OCI-LY7 (cell line): Measurements from ENCODE around the gene TMEM151B. TPM values are rescaled to one million over a fixed set of nuclear protein-coding genes. Genes with fewer than 3 reads are reported as not detected.
"Not testable (repeated sequence)": the region's sequence is repeated elsewhere in the genome, so short reads cannot be mapped to it uniquely, and the experiment has no call there.

Experiments
- BruUV-seq: library from RNA; stranded (reverse); fragments of 400-500 nt; replicated peaks from 2 replicates; lab custom pipeline; 2021; lab: Mats Ljungman, UMichigan
- CTCF ChIA-PET: fragments of 300-600 bp; sonication (Branson Sonifier 250); formaldehyde crosslinking; loops from one replicate; lab custom pipeline; 2022; ENCODE audit warnings: antibody characterized with exemption; ENCODE audit not compliant: unreplicated experiment; lab: Charles Lee
- POLR2A ChIA-PET: fragments of 300-600 bp; sonication (Branson Sonifier 250); formaldehyde crosslinking; loops from one replicate; lab custom pipeline; 2022; ENCODE audit warnings: antibody characterized with exemption; lab: Charles Lee
- DNase-seq: peaks from one replicate; pipeline ENCODE4 v3.0.0-alpha.2; 2015; ENCODE audit warnings: low spot score
- H2AFZ ChIP-seq: fragments of 200-600 bp; sonication (generic), shearing (Covaris generic); 2 replicates; pipeline ENCODE4 v1.6.1; 2014; ENCODE audit warnings: mild to moderate bottlenecking, antibody characterized with exemption, low read length, moderate library complexity
- H3K27ac ChIP-seq: fragments of 200-600 bp; sonication (generic); 2 replicates; pipeline ENCODE4 v1.5.1; 2014; ENCODE audit warnings: mixed run types, low read depth, mild to moderate bottlenecking, moderate library complexity, low read length, inconsistent platforms; ENCODE audit not compliant: poor library complexity, severe bottlenecking
- H3K36me3 ChIP-seq: fragments of 200-600 bp; sonication (generic); 2 replicates; pipeline ENCODE4 v1.6.1; 2014; ENCODE audit warnings: mild to moderate bottlenecking, antibody characterized with exemption, low read length, moderate library complexity, mixed read lengths; ENCODE audit not compliant: insufficient read depth
- H3K4me1 ChIP-seq: fragments of 200-600 bp; sonication (generic); 2 replicates; pipeline ENCODE4 v1.5.1; 2014; ENCODE audit warnings: mild to moderate bottlenecking, low read length; ENCODE audit not compliant: insufficient read depth, poor library complexity, severe bottlenecking
- H3K4me2 ChIP-seq: fragments of 200-600 bp; sonication (generic); 2 replicates; pipeline ENCODE4 v1.6.1; 2014; ENCODE audit warnings: mild to moderate bottlenecking, low read length
- H3K4me3 ChIP-seq: fragments of 200-600 bp; sonication (generic); 2 replicates; pipeline ENCODE4 v1.5.1; 2014; ENCODE audit warnings: mild to moderate bottlenecking, low read depth, low read length; ENCODE audit not compliant: poor library complexity, severe bottlenecking
- H3K79me2 ChIP-seq: fragments of 200-600 bp; sonication (generic); 2 replicates; pipeline ENCODE4 v1.6.1; 2016; ENCODE audit warnings: low read depth, mild to moderate bottlenecking, low read length, moderate library complexity, mixed read lengths; ENCODE audit not compliant: insufficient read depth
- H3K9me2 ChIP-seq: fragments of 200-600 bp; sonication (generic); 2 replicates; pipeline ENCODE4 v1.6.1; 2016; ENCODE audit warnings: mild to moderate bottlenecking, low read length, mixed read lengths; ENCODE audit not compliant: insufficient read depth
- H3K9me3 ChIP-seq: fragments of 200-600 bp; sonication (generic); 2 replicates; pipeline ENCODE4 v1.6.1; 2014; ENCODE audit warnings: mild to moderate bottlenecking, mixed run types, low read length, mixed read lengths
- H4K20me1 ChIP-seq: fragments of 200-600 bp; sonication (generic); 2 replicates; pipeline ENCODE4 v1.6.1; 2014; ENCODE audit warnings: mild to moderate bottlenecking, antibody characterized with exemption, low read length, moderate library complexity, mixed read lengths; ENCODE audit not compliant: insufficient read depth
- CTCF ChIP-seq: fragments of 200-600 bp; sonication (generic); conservative IDR thresholded peaks from 2 replicates; pipeline ENCODE4 v1.5.1; 2014; ENCODE audit warnings: mild to moderate bottlenecking, antibody characterized with exemption, low read length, moderate library complexity, mixed read lengths
- EZH2phosphoT487 ChIP-seq: fragments of 200-600 bp; sonication (generic); IDR thresholded peaks from 2 replicates; pipeline ENCODE4 v1.6.1; 2018; ENCODE audit warnings: low read depth, borderline replicate concordance, mild to moderate bottlenecking, mixed run types, antibody characterized with exemption, low read length, moderate library complexity, mixed read lengths
- intact Hi-C: fragments of 100-400 bp; cut with micrococcal nuclease; formaldehyde crosslinking; loops from one replicate; pipeline ENCODE4 v1.10.0; 2022; ENCODE audit not compliant: unreplicated experiment
- total RNA-seq, 2 experiments: library from RNA; depleted of rRNA in 1 of 2; stranded (reverse); fragments of >200 nt in 1 of 2; shearing (Covaris generic) in 1 of 2; gene quantifications; 2 replicates each; pipeline ENCODE4 v1.2.3, GENCODE V29; 2014 to 2022

Gene TMEM151B
- total RNA-seq, 2 experiments from 2014 or later, result 0.15 TPM; not detected in 1

GRCh38 chr6:44341095-44341890, 71.0 kb downstream of the TMEM151B start:
- Histone ChIP-seq H2AFZ (no peak overlapping the region), H3K79me2 (no peaks in the 10 kb centered on the region), H4K20me1 (no peaks in the 10 kb centered on the region), H3K4me3 (no peak overlapping the region), H3K9me3 (no peaks in the 10 kb centered on the region), H3K4me2 (no peak overlapping the region), H3K4me1 (no peaks in the 10 kb centered on the region), H3K36me3 (no peaks in the 10 kb centered on the region), H3K27ac (no peak overlapping the region), H3K9me2 (no peaks in the 10 kb centered on the region)
- ChIA-PET CTCF (no interaction called here), POLR2A (interaction anchor here (1.1 kb wide), 1 partner anchor 11 kb away, joined by 3 read pairs; no protein-coding TSS in a partner anchor)
- TF ChIP-seq CTCF (no peak), EZH2phosphoT487 (no peak)
- intact Hi-C loops, result no loop called here
- DNase-seq, result no peak
- no TSS peak for BruUV-seq

- Histone ChIP-seq H3K36me3 (no peaks in the 10 kb centered on the region), H3K4me3 (no peak overlapping the region), H3K9me3 (no peaks in the 10 kb centered on the region), H3K4me1 (no peaks in the 10 kb centered on the region), H3K9me2 (no peaks in the 10 kb centered on the region), H2AFZ (no peak overlapping the region), H3K79me2 (no peaks in the 10 kb centered on the region), H4K20me1 (no peaks in the 10 kb centered on the region), H3K27ac (no peak overlapping the region), H3K4me2 (no peak overlapping the region)
- TF ChIP-seq EZH2phosphoT487, result no peak
- TF ChIP-seq CTCF, result no peak
- no TSS peak for BruUV-seq
- CTCF ChIA-PET, result no interaction called here
- POLR2A ChIA-PET, result interaction anchor here (1.1 kb wide), 1 partner anchor 10 kb away, joined by 3 read pairs; no protein-coding TSS in a partner anchor
- intact Hi-C loops, result no loop called here
- DNase-seq, result no peak
Observed at GRCh38 chr6:44342052-44342451, 71.8 kb downstream of the TMEM151B start.

- no peaks in the 10 kb centered on the region for H3K9me2 ChIP-seq
- no TSS peak for BruUV-seq
- no peak within 1 kb of the TSS for H2AFZ ChIP-seq
- H3K79me2 ChIP-seq, result no peaks in the 10 kb centered on the region
- no peaks in the 10 kb centered on the region for H4K20me1 ChIP-seq
- H3K27ac ChIP-seq, result no peak within 1 kb of the TSS
- DNase-seq, result no peak
- H3K4me1 ChIP-seq, result no peaks in the 10 kb centered on the region
- CTCF ChIA-PET, result no interaction called here
- no peak within 1 kb of the TSS for H3K4me3 ChIP-seq
- no peaks in the 10 kb centered on the region for H3K36me3 ChIP-seq
- POLR2A ChIA-PET, result interaction anchor here (1.1 kb wide), 1 partner anchor 9 kb away, joined by 3 read pairs; no protein-coding TSS in a partner anchor
- intact Hi-C loops, result no loop called here
- H3K9me3 ChIP-seq, result no peaks in the 10 kb centered on the region
- TF ChIP-seq CTCF (no peak), EZH2phosphoT487 (no peak)
- H3K4me2 ChIP-seq, result no peak within 1 kb of the TSS
Observed at GRCh38 chr6:44342489-44342888, 72.2 kb downstream of the TMEM151B start, which contains the start of gene SPATS1. Gene SPATS1 (plus strand): TSS chr6:44342650. CDS start chr6:44343096, 446 bp downstream.

GRCh38 chr6:44346818-44347217, 76.6 kb downstream of the TMEM151B start:
- POLR2A ChIA-PET, H3K79me2 ChIP-seq, BruUV-seq, H3K36me3 ChIP-seq, H3K4me2 ChIP-seq, DNase-seq, H3K4me1 ChIP-seq, H3K9me3 ChIP-seq, H4K20me1 ChIP-seq, CTCF ChIA-PET, H3K27ac ChIP-seq, H3K4me3 ChIP-seq, intact Hi-C loops, H3K9me2 ChIP-seq, H2AFZ ChIP-seq: not testable (repeated sequence)
